PFSK-1 (cell line): ENCODE results near the gene BAIAP3.

Experiments used
- FOXP2 ChIP-seq: optimal IDR thresholded peaks from 2 replicates; pipeline ENCODE3; 2011; ENCODE audit warnings: borderline replicate concordance, control low read depth, inconsistent platforms; ENCODE audit not compliant: insufficient read depth; ENCODE audit errors: extremely low read length, extremely low read depth
- POLR2AphosphoS5 ChIP-seq: IDR thresholded peaks from 2 replicates; pipeline ENCODE4 v1.6.1; 2012; ENCODE audit warnings: low read depth, mild to moderate bottlenecking, control low read depth, low read length, moderate library complexity
- REST ChIP-seq, 2 experiments: IDR thresholded peaks; 2 replicates each; pipeline versions ENCODE4 v1.6.1 to v1.8.0; 2011 to 2012; ENCODE audit warnings: low read depth in 2 of 2, low read length in 2 of 2, control low read depth in 1 of 2, inconsistent platforms in 1 of 2, mild to moderate bottlenecking in 1 of 2, moderate library complexity in 1 of 2; ENCODE audit not compliant: insufficient read depth in 1 of 2
- SIN3A ChIP-seq: IDR thresholded peaks from 2 replicates; pipeline ENCODE4 v1.6.1; 2012; ENCODE audit warnings: mild to moderate bottlenecking, low read length, moderate library complexity, borderline replicate concordance; ENCODE audit not compliant: insufficient read depth
- TAF1 ChIP-seq: IDR thresholded peaks from 2 replicates; pipeline ENCODE4 v1.6.1; 2012; ENCODE audit warnings: low read length, control low read depth, borderline replicate concordance; ENCODE audit not compliant: insufficient read depth

BAIAP3 gene

GRCh38 chr16:1313721-1314369 is 19.6 kb upstream of the BAIAP3 start:
- TF ChIP-seq REST (IDR thresholded peaks at IDR 0.05; ENCODE audit: insufficient read depth in 1 of 2, low read depth in 2 of 2, low read length in 2 of 2) (no peak), SIN3A (no peak), TAF1 (no peak), POLR2AphosphoS5 (no peak), FOXP2 (no peak)

- no peak for TF ChIP-seq SIN3A
- TF ChIP-seq REST (IDR thresholded peaks at IDR 0.05; ENCODE audit: insufficient read depth in 1 of 2, low read depth in 2 of 2, low read length in 2 of 2) = no peak
- TF ChIP-seq POLR2AphosphoS5 = no peak
Measured at GRCh38 chr16:1314399-1315068, 18.9 kb upstream of the BAIAP3 start.

- TF ChIP-seq POLR2AphosphoS5 (no peak), FOXP2 (no peak), TAF1 (no peak), SIN3A (no peak), REST (IDR thresholded peaks at IDR 0.05; ENCODE audit: insufficient read depth in 1 of 2, low read depth in 2 of 2, low read length in 2 of 2) (no peak)
Measured at GRCh38 chr16:1315081-1316032, 18.1 kb upstream of the BAIAP3 start.

GRCh38 chr16:1316033-1316405 is 17.4 kb upstream of the BAIAP3 start:
- TF ChIP-seq TAF1 = no peak
- no peak for TF ChIP-seq FOXP2
- no peak for TF ChIP-seq POLR2AphosphoS5
- TF ChIP-seq REST (IDR thresholded peaks at IDR 0.05; ENCODE audit: insufficient read depth in 1 of 2, low read depth in 2 of 2, low read length in 2 of 2) = no peak
- TF ChIP-seq SIN3A = no peak
